Activated T-helper 2 cell treated with anti-CD3 and anti-CD28 coated beads, Interferon-gamma antibody, Interleukin-2, Interleukin-4, amounts not matched to agents 10 μg/mL and 5 μg/mL and 100 μg/mL, durations not matched to agents 14 hours and 24 hours and 36 hours (primary cell): ENCODE measurements around the gene CLEC4E. TPM values are rescaled to one million over a fixed set of nuclear protein-coding genes. Genes with fewer than 3 reads are reported as not detected.
"Not testable (repeated sequence)": the region's sequence is repeated elsewhere in the genome, so short reads cannot be mapped to it uniquely, and the experiment has no call there.

ENCODE experiments used
- DNase-seq: peaks from one replicate; pipeline ENCODE4 v3.0.0; 2021; ENCODE audit warnings: low spot score
- H3K27ac Mint-ChIP-seq: one replicate; pipeline ENCODE4 v1.8.0; 2021; ENCODE audit warnings: mixed read lengths
- H3K27me3 Mint-ChIP-seq: one replicate; pipeline ENCODE4 v1.8.0; 2021; ENCODE audit warnings: low read depth, mixed read lengths
- H3K36me3 Mint-ChIP-seq: one replicate; pipeline ENCODE4 v1.8.0; 2021; ENCODE audit warnings: low read depth, mixed read lengths
- H3K4me1 Mint-ChIP-seq: one replicate; pipeline ENCODE4 v1.8.0; 2021; ENCODE audit warnings: low read depth, mixed read lengths
- H3K4me3 Mint-ChIP-seq: one replicate; pipeline ENCODE4 v1.8.0; 2021; ENCODE audit warnings: low read depth, mild to moderate bottlenecking, moderate library complexity, mixed read lengths
- H3K9me3 Mint-ChIP-seq: one replicate; pipeline ENCODE4 v1.8.0; 2021; ENCODE audit warnings: mixed read lengths
- intact Hi-C: fragments of 100-400 bp; cut with micrococcal nuclease; formaldehyde crosslinking; loops from one replicate; pipeline ENCODE4 v1.15.1; 2023
- total RNA-seq: library from RNA; stranded (reverse); gene quantifications from 2 replicates; pipeline ENCODE4 v1.2.3, GENCODE V29; 2022

Gene CLEC4E
- total RNA-seq, 1 donor from 2014 or later: not detected

DNA sequence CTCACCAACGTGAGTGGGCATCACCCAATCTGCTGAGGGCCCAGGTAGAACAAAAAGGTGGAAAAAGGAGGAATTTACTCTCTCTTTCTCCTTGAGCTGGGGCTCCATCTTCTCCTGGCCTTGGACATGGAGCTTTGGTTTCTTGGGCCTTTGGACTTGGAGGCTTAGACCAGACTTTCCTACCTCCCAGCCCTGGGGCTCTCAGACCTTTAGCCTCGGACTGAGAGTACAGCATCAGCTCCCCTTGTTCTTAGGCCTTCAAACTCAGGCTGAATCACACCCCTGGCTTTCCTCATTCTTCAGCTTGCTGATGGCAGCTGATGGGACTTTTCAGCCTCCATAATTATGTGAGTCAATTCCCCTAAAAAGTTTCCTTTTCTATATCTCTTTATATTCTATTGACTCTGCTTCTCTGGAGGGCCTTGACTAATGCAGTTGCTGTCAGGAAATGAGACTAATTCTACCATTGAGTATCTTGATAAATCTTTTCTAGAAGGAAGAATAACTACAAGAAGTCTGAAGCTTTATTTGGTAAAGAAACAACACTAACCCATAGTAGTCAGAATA, 15.9 kb upstream of the CLEC4E start:
- Mint-ChIP-seq H3K9me3 (no peaks in the 10 kb centered on the region), H3K36me3 (no peaks in the 10 kb centered on the region), H3K4me1 (no peaks in the 10 kb centered on the region), H3K27me3 (peaks cover 4% of the 10 kb centered on the region), H3K4me3 (no peak overlapping the region), H3K27ac (no peak overlapping the region)
- DNase-seq: no peak
- intact Hi-C loops: no loop called here

DNA sequence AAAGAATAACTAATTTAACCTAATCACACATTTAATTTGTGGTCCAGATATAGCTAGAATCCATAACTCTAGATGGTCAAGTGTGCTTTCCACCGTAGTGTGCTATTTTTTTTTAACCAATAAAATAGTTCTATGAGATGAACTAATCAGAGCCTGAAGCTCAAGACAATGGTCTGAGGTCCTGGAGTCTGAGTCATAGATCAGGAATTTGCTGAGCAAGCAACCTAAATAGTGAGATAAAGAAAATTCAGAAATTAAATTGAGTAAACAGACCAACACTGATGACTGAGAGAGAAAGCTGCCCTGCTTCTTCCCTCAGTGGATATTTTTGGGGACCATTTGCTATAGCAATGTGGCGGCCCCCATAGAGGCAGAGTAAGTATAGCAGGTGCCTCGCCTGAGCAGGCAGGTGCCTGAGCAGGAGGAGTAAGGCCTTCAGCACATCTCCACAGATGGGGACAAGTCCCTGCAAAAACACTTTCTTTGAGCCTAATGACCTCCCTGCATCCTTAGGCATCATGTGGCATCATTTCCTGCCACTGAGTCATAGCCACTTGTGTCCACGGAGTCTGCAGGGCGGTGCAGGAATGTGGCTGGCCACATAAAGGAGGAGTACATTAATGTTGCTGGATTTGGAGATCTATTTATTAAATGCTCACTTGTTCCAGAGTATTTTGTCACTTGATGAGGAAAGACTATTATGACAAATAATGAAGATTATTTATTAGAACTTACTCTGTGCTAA, 13.9 kb upstream of the CLEC4E start:
- DNase-seq: no peak
- Mint-ChIP-seq H3K27me3 (peaks cover 3% of the 10 kb centered on the region), H3K36me3 (no peaks in the 10 kb centered on the region), H3K9me3 (no peaks in the 10 kb centered on the region), H3K4me3 (no peak overlapping the region), H3K4me1 (no peaks in the 10 kb centered on the region), H3K27ac (no peak overlapping the region)
- intact Hi-C loops: no loop called here

- intact Hi-C loops: no loop called here
- no peak for DNase-seq
- no peaks in the 10 kb centered on the region for H3K36me3 Mint-ChIP-seq
- peaks cover 6% of the 10 kb centered on the region for H3K27me3 Mint-ChIP-seq
- H3K4me3 Mint-ChIP-seq: no peak overlapping the region
- H3K27ac Mint-ChIP-seq: no peak overlapping the region
- no peaks in the 10 kb centered on the region for H3K4me1 Mint-ChIP-seq
- no peaks in the 10 kb centered on the region for H3K9me3 Mint-ChIP-seq
Observed at GRCh38 chr12:8553088-8553627, 12.5 kb upstream of the CLEC4E start.

DNA sequence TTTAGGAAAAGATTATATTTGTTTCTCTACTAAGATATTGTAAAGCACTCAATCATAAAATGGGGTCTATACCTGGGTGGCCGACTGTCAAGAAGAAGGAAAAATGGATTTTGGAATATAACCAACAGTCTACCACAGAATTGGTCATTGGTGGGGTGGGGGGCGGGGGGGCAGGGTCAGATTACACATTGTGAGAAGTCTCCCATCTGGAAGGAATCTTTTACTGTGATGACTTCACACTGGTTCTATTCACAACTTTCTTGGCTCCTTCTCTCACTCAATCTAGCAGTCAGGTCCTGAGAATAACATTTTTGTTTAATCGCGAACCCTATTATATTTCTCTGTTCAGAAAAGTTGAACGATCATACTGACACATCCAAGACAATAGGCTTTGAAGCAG, 8.7 kb upstream of the CLEC4E start:
- no peak for DNase-seq
- H3K4me3 Mint-ChIP-seq: no peak overlapping the region

DNA sequence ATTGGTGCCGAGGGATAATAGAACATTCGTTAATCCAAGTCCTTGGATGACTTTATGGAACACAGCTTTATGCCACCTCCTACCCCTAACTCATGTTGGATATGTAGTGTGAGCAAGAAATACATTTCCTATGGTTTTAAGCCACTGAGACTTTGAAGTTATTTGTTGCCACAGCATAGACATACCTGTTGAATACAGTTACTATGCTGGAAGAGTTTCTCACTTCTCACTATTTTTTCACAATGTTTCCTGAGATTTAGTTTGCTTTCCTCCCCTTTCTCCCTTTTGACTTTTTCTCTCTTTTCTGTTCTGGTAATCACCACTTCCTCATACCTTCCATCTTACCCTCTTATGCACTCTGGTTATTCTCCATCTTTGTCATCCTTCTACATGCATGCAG, 7.5 kb upstream of the CLEC4E start:
- Mint-ChIP-seq H3K4me1 (no peaks in the 10 kb centered on the region), H3K27me3 (peaks cover 17% of the 10 kb centered on the region), H3K27ac (no peak overlapping the region), H3K9me3 (no peaks in the 10 kb centered on the region), H3K36me3 (no peaks in the 10 kb centered on the region), H3K4me3 (no peak overlapping the region)
- intact Hi-C loops: loop anchor here (10.0 kb wide), 2 partner anchors 107 to 337 kb away; no protein-coding TSS in a partner anchor
- DNase-seq: no peak

More for the DNA sequence above, 8.7 kb upstream of the CLEC4E start:
- intact Hi-C loops: loop anchor here (10.0 kb wide), 2 partner anchors 105 to 335 kb away; no protein-coding TSS in a partner anchor
- no peak overlapping the region for H3K27ac Mint-ChIP-seq
- peaks cover 17% of the 10 kb centered on the region for H3K27me3 Mint-ChIP-seq
- H3K4me1 Mint-ChIP-seq: no peaks in the 10 kb centered on the region
- H3K36me3 Mint-ChIP-seq: no peaks in the 10 kb centered on the region
- no peaks in the 10 kb centered on the region for H3K9me3 Mint-ChIP-seq

DNA sequence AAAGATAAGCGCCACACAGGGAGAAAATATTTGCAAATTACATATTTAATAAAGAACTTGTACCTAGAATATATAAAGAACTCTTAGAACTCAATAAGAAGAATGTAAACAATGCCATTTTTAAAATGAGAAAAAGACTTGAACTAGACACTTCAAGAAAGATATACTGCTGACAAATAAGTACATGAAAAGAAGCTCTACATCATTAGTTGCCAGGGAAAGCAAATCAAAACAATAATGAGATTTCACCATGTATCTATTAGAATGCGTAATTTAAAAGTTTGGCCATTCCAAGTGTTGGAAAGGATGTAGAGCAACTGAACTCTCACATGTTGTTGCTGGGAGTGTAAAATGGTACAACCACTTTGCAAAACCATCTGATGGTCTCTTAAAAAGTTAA, 6.9 kb upstream of the CLEC4E start:
- Mint-ChIP-seq H3K27me3 (peaks cover 17% of the 10 kb centered on the region), H3K4me1 (no peaks in the 10 kb centered on the region), H3K9me3 (no peaks in the 10 kb centered on the region), H3K36me3 (no peaks in the 10 kb centered on the region), H3K4me3 (no peak overlapping the region), H3K27ac (no peak overlapping the region)
- intact Hi-C loops: loop anchor here (10.0 kb wide), 2 partner anchors 107 to 337 kb away; no protein-coding TSS in a partner anchor
- no peak for DNase-seq

DNA sequence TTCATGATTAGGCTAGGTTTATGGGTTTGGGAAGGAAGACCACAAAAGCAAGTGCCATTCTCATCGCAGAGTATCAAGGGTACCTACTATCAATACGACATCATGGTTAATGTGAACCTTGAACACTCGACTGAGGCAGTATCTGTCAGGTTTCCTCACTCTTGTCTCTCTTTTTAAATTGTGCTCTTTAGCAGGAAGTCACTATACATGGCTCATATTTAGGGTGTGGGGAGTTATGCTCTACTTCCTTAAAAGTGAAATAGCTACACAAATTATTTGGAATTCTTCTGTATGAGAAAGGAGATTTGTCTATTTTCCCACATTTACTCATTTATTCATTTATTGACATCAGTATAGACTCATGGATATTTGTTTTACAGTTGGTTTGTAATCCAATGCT, 5.9 kb upstream of the CLEC4E start:
- no peaks in the 10 kb centered on the region for H3K4me1 Mint-ChIP-seq
- peaks cover 17% of the 10 kb centered on the region for H3K27me3 Mint-ChIP-seq
- H3K36me3 Mint-ChIP-seq: no peaks in the 10 kb centered on the region
- no peaks in the 10 kb centered on the region for H3K9me3 Mint-ChIP-seq
- H3K27ac Mint-ChIP-seq: no peak overlapping the region
- intact Hi-C loops: loop anchor here (10.0 kb wide), 2 partner anchors 108 to 338 kb away; no protein-coding TSS in a partner anchor
- no peak for DNase-seq
- no peak overlapping the region for H3K4me3 Mint-ChIP-seq

DNA sequence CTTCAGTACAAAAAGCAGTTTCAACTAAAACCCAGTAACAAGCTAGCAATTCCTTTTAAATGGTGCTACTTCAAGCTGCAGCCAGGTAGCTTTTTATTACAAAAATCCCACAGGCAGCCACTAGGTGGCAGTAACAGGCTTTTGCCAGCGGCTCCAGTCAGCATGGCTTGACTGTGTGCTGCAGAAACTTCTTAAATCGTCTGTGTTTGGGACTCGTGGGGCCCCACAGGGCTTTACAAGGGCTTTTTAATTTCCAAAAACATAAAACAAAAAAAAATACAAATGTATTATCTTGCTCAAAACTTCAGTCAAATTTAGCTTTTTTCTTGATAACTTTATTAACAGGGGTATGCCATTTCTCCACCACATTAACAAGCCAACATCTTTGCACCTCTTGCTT, 3.6 kb upstream of the CLEC4E start:
- Mint-ChIP-seq H3K9me3 (no peaks in the 10 kb centered on the region), H3K27ac (no peak overlapping the region), H3K36me3 (no peaks in the 10 kb centered on the region), H3K4me3 (no peak overlapping the region), H3K27me3 (peaks cover 31% of the 10 kb centered on the region), H3K4me1 (no peaks in the 10 kb centered on the region)
- intact Hi-C loops: loop anchor here (5.0 to 10.0 kb wide), 3 partner anchors 111 to 503 kb away; no protein-coding TSS in a partner anchor
- DNase-seq: peak; percentile 43

GRCh38 chr12:8541562-8541961, 857 bp upstream of the CLEC4E start:
- no peak overlapping the region for H3K4me3 Mint-ChIP-seq
- no peaks in the 10 kb centered on the region for H3K36me3 Mint-ChIP-seq
- DNase-seq: no peak
- H3K9me3 Mint-ChIP-seq: no peaks in the 10 kb centered on the region
- peaks cover 35% of the 10 kb centered on the region for H3K27me3 Mint-ChIP-seq
- intact Hi-C loops: loop anchor here (5.0 to 10.0 kb wide), 3 partner anchors 113 to 506 kb away; no protein-coding TSS in a partner anchor
- H3K4me1 Mint-ChIP-seq: no peaks in the 10 kb centered on the region
- H3K27ac Mint-ChIP-seq: no peak overlapping the region

GRCh38 chr12:8537820-8538219, 2.9 kb downstream of the CLEC4E start:
- H3K9me3 Mint-ChIP-seq, H3K4me3 Mint-ChIP-seq, H3K4me1 Mint-ChIP-seq, intact Hi-C loops, DNase-seq, H3K36me3 Mint-ChIP-seq, H3K27ac Mint-ChIP-seq: not testable (repeated sequence)
- H3K27me3 Mint-ChIP-seq: peaks cover 37% of the 10 kb centered on the region

- Mint-ChIP-seq H3K9me3 (no peaks in the 10 kb centered on the region), H3K4me3 (no peak overlapping the region), H3K4me1 (no peaks in the 10 kb centered on the region), H3K27ac (no peak overlapping the region), H3K36me3 (no peaks in the 10 kb centered on the region), H3K27me3 (peaks cover 17% of the 10 kb centered on the region)
- no peak for DNase-seq
- intact Hi-C loops: no loop called here
Observed at GRCh38 chr12:8532045-8532444, 8.7 kb downstream of the CLEC4E start.

- no peak overlapping the region for H3K4me3 Mint-ChIP-seq
- peaks cover 8% of the 10 kb centered on the region for H3K9me3 Mint-ChIP-seq
- peaks cover 19% of the 10 kb centered on the region for H3K27me3 Mint-ChIP-seq
- H3K4me1 Mint-ChIP-seq: no peaks in the 10 kb centered on the region
- H3K27ac Mint-ChIP-seq: no peak overlapping the region
- DNase-seq: no peak
- no peaks in the 10 kb centered on the region for H3K36me3 Mint-ChIP-seq
- intact Hi-C loops: no loop called here
Observed at GRCh38 chr12:8527250-8528130, 13.2 kb downstream of the CLEC4E start.
